Measurements from ENCODE around the gene OTOP3.
A peak's percentile ranks its signal among the peaks of the same experiment; 100 is the strongest.

Gene OTOP3

DNA sequence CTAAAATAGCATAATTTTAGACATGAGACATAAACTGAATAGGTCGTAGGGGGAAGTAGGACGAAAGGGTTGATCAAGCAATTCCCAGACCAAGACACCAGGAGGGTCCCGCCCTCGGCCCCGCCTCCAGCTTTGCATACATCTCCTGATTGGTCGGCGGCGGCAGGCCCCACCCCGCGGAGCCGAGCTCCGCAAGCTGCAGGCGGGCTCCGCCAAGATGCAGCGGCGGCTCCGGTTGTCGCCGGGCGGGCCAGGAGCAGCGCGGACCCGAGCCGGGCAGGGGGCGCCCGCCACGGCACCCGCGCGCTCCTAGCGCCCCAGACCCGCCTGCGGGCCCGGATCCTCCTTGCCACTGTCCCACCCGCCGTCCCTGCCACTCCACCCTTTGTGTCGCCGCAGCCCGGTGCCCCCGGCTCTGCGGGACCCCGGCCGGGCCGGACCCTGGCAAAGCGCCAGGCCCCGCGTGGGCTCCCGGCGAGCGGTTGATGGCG is 51.8 kb downstream of the OTOP3 start, which contains the start of gene CDR2L:
TSS of gene CDR2L (plus strand) at position 215 of the 491 bp plus-strand sequence. CDS start 412 bp downstream, outside the sequence.
- Mint-ChIP-seq H3K36me3 (no peaks in the 10 kb centered on the region), H3K9me3 (no peaks in the 10 kb centered on the region), H3K27ac (no peak within 1 kb of the TSS), H3K27me3 (peaks cover 6% of the 10 kb centered on the region), H3K4me3 (peak within 1 kb of the TSS; percentile 77), H3K4me1 (peaks cover 5% of the 10 kb centered on the region)
- DNase-seq (ENCODE audit: low spot score in 2 of 2) (peak; percentile 89 to 91), ATAC-seq (ENCODE audit: low read depth) (peak; percentile 96)

DNA sequence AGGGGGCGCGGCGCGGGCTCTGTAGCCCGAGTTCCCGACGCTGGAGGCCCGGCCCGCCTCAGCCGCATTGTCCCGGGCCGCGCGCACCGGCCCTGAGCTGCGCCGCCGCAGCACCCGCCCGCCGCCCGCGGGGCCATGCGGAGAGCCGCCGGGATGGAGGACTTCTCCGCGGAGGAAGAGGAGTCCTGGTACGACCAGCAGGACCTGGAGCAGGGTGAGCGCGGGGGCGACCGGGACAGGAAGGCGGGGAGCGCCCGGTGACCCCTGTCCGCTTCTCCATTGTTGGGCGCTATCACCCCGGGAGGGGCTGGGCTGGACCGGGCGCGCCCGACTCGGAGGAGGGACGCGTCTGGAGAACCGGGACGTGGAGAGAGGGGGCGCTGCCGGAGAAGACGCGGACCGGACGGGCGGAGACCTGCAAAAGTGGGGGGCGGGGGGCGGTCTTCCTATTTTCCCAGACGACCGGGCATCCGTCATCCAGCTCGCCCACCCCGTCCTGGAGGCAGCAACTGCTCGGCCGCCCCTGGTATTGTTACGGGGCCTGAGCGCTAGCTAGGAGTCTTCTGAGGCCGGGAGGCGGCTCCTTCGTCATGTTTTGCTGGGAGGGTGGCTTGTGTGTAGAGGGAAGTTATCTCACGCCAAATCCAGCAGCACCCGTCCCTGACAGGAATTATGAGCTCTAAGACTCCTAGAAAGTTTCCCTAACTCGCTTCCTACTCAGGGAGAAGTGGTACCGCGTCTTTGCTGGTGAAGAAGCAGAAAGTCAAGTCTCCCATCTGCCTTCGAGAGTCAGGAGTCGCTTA is 52.4 kb downstream of the OTOP3 start:
- peak; percentile 48 for ATAC-seq (ENCODE audit: low read depth)
- no peak overlapping the region for H3K27ac Mint-ChIP-seq

DNA sequence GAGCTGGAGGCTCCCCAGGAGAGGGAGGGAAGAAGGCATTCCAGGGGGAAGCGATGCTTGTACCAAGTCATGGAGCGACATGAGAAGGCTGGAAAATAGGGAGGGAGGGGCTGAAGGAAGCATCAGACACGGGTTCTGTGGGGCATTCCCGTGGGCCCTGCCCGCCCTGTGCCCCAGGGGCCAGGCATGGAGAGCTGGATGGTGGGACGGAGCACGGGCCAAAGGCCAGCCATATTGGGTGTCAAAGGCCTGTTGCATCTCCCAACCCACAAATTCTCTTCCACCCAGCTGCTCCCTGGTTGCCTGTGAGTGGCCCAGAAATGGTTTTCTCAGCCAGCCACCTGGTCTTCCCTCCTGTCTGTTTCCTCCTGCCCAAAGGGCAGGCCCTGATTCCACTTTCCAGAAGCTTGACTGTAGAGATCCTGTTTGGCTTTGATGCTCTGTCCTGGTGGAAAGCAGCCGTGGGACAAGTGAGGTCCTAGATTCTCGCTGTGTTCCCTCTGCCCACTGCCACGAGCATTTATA is 54.9 kb downstream of the OTOP3 start:
- no peak for ATAC-seq (ENCODE audit: low read depth)
- H3K9me3 Mint-ChIP-seq: no peaks in the 10 kb centered on the region

More for the DNA sequence above, 52.4 kb downstream of the OTOP3 start:
- DNase-seq (ENCODE audit: low spot score in 2 of 2): peak in 1 of 2 donors; percentile 45
- H3K4me1 Mint-ChIP-seq: peaks cover 7% of the 10 kb centered on the region
- H3K27me3 Mint-ChIP-seq: peaks cover 7% of the 10 kb centered on the region
- H3K36me3 Mint-ChIP-seq: no peaks in the 10 kb centered on the region
- H3K4me3 Mint-ChIP-seq: peak overlapping the region; percentile 77
- H3K9me3 Mint-ChIP-seq: no peaks in the 10 kb centered on the region

DNA sequence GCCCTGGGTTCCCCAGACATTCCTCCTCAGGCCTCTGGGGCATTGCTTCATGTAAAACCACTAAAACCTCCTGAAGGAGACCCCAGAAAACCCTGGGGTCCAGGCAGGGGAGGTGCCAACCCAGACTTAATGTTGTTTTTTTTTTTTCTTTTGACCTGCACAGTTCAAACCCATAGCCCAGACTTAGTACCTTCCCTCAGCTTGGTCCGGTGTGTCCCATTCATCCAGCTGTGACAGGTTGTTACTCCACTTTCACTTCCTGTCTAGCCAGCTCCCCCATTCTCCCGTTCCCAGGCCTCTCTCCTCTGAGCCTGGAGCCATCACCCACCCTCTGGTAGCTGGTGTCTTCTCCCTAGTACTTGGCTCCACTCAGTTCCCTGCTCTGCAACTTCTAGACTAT is 56.5 kb downstream of the OTOP3 start:
- no peak for ATAC-seq (ENCODE audit: low read depth)
- H3K4me3 Mint-ChIP-seq: no peak overlapping the region
- no peak overlapping the region for H3K27ac Mint-ChIP-seq
- peaks cover 3% of the 10 kb centered on the region for H3K27me3 Mint-ChIP-seq
- DNase-seq (ENCODE audit: low spot score in 2 of 2): no peak
- peaks cover 5% of the 10 kb centered on the region for H3K4me1 Mint-ChIP-seq
- H3K36me3 Mint-ChIP-seq: no peaks in the 10 kb centered on the region
- no peaks in the 10 kb centered on the region for H3K9me3 Mint-ChIP-seq

More for the DNA sequence above, 54.9 kb downstream of the OTOP3 start:
- H3K36me3 Mint-ChIP-seq: no peaks in the 10 kb centered on the region
- H3K4me3 Mint-ChIP-seq: no peak overlapping the region
- H3K4me1 Mint-ChIP-seq: peaks cover 7% of the 10 kb centered on the region
- no peak overlapping the region for H3K27ac Mint-ChIP-seq
- DNase-seq (ENCODE audit: low spot score in 2 of 2): no peak
- H3K27me3 Mint-ChIP-seq: peaks cover 5% of the 10 kb centered on the region

DNA sequence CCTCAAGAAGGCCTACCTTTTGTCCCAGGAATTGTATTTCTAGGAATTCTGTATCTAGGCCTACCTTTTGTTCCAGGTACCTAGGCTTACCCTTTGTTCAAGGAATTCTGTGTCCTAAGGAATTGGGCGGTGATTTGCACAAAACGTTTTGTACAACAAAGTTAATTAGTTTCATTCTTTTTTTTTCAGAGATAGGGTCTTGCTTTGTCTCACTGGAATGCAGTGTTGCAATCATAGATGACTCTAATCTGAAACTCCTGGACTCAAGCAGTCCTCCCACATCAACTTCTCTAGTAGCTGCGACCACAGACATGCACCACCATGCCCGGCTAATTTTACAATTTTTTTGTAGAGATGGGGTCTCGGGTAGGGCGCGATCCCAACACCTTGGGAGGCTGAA is 58.7 kb downstream of the OTOP3 start:
- Mint-ChIP-seq H3K27me3 (peaks cover 3% of the 10 kb centered on the region), H3K27ac (no peak overlapping the region), H3K36me3 (no peaks in the 10 kb centered on the region), H3K9me3 (no peaks in the 10 kb centered on the region), H3K4me1 (peaks cover 4% of the 10 kb centered on the region), H3K4me3 (no peak overlapping the region)
- ATAC-seq (ENCODE audit: low read depth): no peak
- DNase-seq (ENCODE audit: low spot score in 2 of 2): no peak

DNA sequence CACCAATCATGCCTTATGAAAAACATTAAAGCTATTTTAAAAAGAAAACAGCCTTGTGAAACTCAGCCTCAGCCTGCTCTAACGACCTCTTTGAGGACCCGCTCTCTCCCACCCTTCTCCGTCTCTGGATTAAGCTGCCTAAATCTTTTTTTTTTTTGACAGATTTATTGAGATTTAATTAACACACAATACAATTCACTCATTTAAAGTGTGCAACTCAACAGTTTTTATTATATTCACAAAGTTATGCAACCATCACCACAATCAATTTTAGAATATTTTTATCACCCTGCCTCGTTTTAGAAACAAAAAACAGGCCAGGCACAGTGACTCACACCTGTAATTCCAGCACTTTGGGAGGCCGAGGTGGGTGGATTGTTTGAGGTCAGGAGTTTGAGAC is 60.1 kb downstream of the OTOP3 start:
- Mint-ChIP-seq H3K36me3 (no peaks in the 10 kb centered on the region), H3K9me3 (no peaks in the 10 kb centered on the region), H3K27ac (no peak overlapping the region), H3K4me1 (peaks cover 4% of the 10 kb centered on the region), H3K4me3 (no peak overlapping the region), H3K27me3 (peaks cover 3% of the 10 kb centered on the region)
- DNase-seq (ENCODE audit: low spot score in 2 of 2) (no peak), ATAC-seq (ENCODE audit: low read depth) (no peak)

DNA sequence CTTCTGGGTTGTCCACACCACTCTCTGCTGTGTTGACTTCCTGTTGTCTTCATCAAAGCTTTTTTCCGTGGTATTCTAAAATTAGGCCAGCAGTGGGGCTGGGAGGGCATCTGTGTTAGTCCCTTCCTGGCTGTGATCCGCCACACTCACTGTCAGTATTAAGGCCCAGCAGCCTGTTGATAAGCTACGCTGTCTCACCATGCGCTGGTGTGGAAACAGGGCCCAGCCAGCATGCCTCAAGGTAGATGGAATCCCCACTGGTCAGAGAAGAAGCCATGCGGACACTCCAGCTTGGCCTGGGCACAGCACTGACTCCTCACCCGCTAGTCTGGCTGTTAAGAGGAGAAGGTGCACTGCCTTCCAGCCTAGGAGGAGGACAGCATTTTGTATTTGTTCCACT is 63.1 kb downstream of the OTOP3 start:
- no peak overlapping the region for H3K27ac Mint-ChIP-seq
- ATAC-seq (ENCODE audit: low read depth): no peak
- H3K9me3 Mint-ChIP-seq: no peaks in the 10 kb centered on the region
- H3K4me3 Mint-ChIP-seq: no peak overlapping the region
- peaks cover 2% of the 10 kb centered on the region for H3K27me3 Mint-ChIP-seq
- no peaks in the 10 kb centered on the region for H3K36me3 Mint-ChIP-seq
- no peaks in the 10 kb centered on the region for H3K4me1 Mint-ChIP-seq
- no peak for DNase-seq (ENCODE audit: low spot score in 2 of 2)

DNA sequence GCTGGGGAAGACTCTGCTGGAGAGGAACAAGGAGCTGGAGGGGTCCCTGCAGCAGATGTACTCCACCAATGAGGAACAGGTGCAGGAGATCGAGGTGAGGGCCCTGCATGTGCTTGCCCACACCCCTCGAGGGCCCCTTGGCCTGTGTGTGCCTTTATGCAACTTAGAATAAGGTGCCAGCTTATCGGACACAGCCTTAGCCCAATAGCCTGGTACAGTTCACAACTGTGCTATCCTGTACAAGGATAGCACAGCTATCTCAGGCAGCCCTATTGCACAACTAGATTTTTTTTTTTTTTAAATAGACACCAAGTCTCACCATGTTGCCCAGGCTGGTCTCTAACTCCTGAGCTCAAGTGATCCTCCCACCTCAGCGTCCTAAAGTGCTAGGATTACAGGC is 63.8 kb downstream of the OTOP3 start:
- H3K4me1 Mint-ChIP-seq: no peaks in the 10 kb centered on the region
- H3K27me3 Mint-ChIP-seq: peaks cover 2% of the 10 kb centered on the region
- no peaks in the 10 kb centered on the region for H3K36me3 Mint-ChIP-seq
- ATAC-seq (ENCODE audit: low read depth): no peak
- no peak overlapping the region for H3K4me3 Mint-ChIP-seq
- no peaks in the 10 kb centered on the region for H3K9me3 Mint-ChIP-seq
- no peak for DNase-seq (ENCODE audit: low spot score in 2 of 2)
- H3K27ac Mint-ChIP-seq: no peak overlapping the region
